ENCODE measurements around the gene RBFOX2. TPM values are rescaled to one million over a fixed set of nuclear protein-coding genes. Genes with fewer than 3 reads are reported as not detected.

Gene RBFOX2
- total and polyA plus RNA-seq, 2 of the 8 experiments (the other 6 are each of a cell fraction or from before 2014, with no cell fraction given), result 121 to 122 TPM

DNA sequence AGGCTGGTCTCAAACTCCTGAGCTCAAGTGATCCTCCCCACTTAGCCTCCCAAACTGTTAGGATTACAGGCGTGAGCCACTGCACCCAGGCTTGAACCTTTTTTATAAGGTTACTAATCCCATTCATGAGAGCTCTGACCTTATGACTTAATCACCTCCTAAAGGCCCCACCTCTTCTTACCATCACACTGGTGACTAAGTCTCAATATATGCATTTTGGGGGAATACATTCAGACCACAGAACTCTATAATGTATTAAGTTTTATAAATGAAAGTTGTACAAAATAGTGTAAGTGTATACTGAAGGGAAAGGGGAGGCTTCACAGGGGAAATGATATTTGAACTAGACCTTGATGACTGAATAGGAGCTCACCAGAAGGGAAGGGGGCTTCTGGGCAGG lies 28.4 kb upstream of the RBFOX2 start:
- Histone ChIP-seq H3K79me2 (ENCODE audit: control insufficient read depth in 1 of 2, insufficient read depth in 2 of 2, low read length in 2 of 2) (no peaks in the 10 kb centered on the region), H3K23me2 (ENCODE audit: low read depth, low read length) (no peaks in the 10 kb centered on the region; the same call in 1 of the 2 replicates), H2BK20ac (ENCODE audit: low read length) (no peak overlapping the region), H3K27ac (ENCODE audit: low read depth, low read length) (no peak overlapping the region), H2AFZ (ENCODE audit: low read length) (no peak overlapping the region), H2BK120ac (replicated peaks; ENCODE audit: low read depth, low read length) (no peak overlapping the region), H3K79me1 (ENCODE audit: low read depth, low read length) (no peaks in the 10 kb centered on the region), H3K14ac (ENCODE audit: insufficient read length) (no peak overlapping the region), H2BK5ac (ENCODE audit: low read depth, low read length) (no peak overlapping the region), H3K18ac (ENCODE audit: extremely low read depth, low read length) (no peak overlapping the region), H3K36me3 (ENCODE audit: control insufficient read depth in 2 of 4, insufficient read depth in 4 of 4, low read length in 3 of 4) (no peaks in the 10 kb centered on the region), H2BK15ac (ENCODE audit: low read length) (no peak overlapping the region), H3K4me3 (ENCODE audit: extremely low read depth in 1 of 4, insufficient read depth in 2 of 4, low read depth in 3 of 4, low read length in 4 of 4) (no peak overlapping the region), H4K20me1 (replicated peaks in 1 of 2; ENCODE audit: control insufficient read depth in 1 of 2, insufficient read depth in 2 of 2, low read length in 2 of 2) (no peaks in the 10 kb centered on the region), H3K9me3 (ENCODE audit: insufficient read depth in 2 of 2, low read depth in 1 of 2, low read length in 1 of 2) (no peaks in the 10 kb centered on the region), H4K8ac (ENCODE audit: extremely low read depth, insufficient read depth, low read length) (no peak overlapping the region), H3K27me3 (replicated peaks in 1 of 4; ENCODE audit: control insufficient read depth in 3 of 4, extremely low read depth in 1 of 4, insufficient read depth in 3 of 4, low read length in 3 of 4) (no peaks in the 10 kb centered on the region), H2BK12ac (ENCODE audit: low read depth, low read length) (no peak overlapping the region), H4K5ac (ENCODE audit: insufficient read length, low read depth, low read length) (no peak overlapping the region), H3K4ac (replicated peaks; ENCODE audit: insufficient read length, low read depth, low read length) (no peak overlapping the region), H3K9ac (replicated peaks in 1 of 4; ENCODE audit: extremely low read depth in 1 of 4, low read depth in 3 of 4, low read length in 3 of 4) (no peak overlapping the region), H3K23ac (ENCODE audit: insufficient read length) (no peak overlapping the region), H3K4me2 (ENCODE audit: insufficient read depth in 1 of 2, low read depth in 2 of 2, low read length in 2 of 2) (no peak overlapping the region), H3K4me1 (replicated peaks in 1 of 4; ENCODE audit: control insufficient read depth in 3 of 4, insufficient read depth in 4 of 4, low read length in 3 of 4) (no peaks in the 10 kb centered on the region), H4K91ac (replicated peaks; ENCODE audit: insufficient read length, low read length) (no peak overlapping the region), H3K56ac (replicated peaks; ENCODE audit: insufficient read length, low read depth, low read length) (no peak overlapping the region), H2AK5ac (ENCODE audit: low read depth, low read length) (no peak overlapping the region)
- DNase-seq (ENCODE audit: low read depth in 1 of 2, low spot score in 2 of 2) (no peak), FAIRE-seq (no peak)
- POLR2A ChIA-PET (ENCODE audit: partially characterized antibody), result interaction anchor here (0.6 to 1.3 kb wide), 4 partner anchors 8 to 706 kb away, joined by 3 read pairs; partner anchors contain the start of gene RBFOX2
- TF ChIP-seq TCF12 (IDR thresholded peaks at IDR 0.05; ENCODE audit: low read depth, low read length) (no peak), CBX8 (IDR thresholded peaks at IDR 0.05; ENCODE audit: borderline replicate concordance, low read depth, low read length) (no peak), POU5F1 (IDR thresholded peaks at IDR 0.05; ENCODE audit: low read depth, low read length) (no peak), MAX (IDR thresholded peaks at IDR 0.05) (no peak), BCL11A (IDR thresholded peaks at IDR 0.05; ENCODE audit: low read depth in 2 of 2, low read length in 2 of 2) (no peak), CREB1 (IDR thresholded peaks at IDR 0.05) (no peak), CBX5 (IDR thresholded peaks at IDR 0.05; ENCODE audit: low read depth, low read length) (no peak), CTBP2 (IDR thresholded peaks at IDR 0.05; ENCODE audit: borderline replicate concordance, insufficient read depth, insufficient read length, low read length) (no peak), RBBP5 (IDR thresholded peaks at IDR 0.05; ENCODE audit: borderline replicate concordance, low read depth, low read length) (no peak), EGR1 (IDR thresholded peaks at IDR 0.05; ENCODE audit: borderline replicate concordance, low read depth, low read length) (no peak), BRCA1 (IDR thresholded peaks at IDR 0.05; ENCODE audit: low read depth, low read length) (no peak), JUND (IDR thresholded peaks at IDR 0.05; ENCODE audit: low read length) (no peak), SUZ12 (IDR thresholded peaks at IDR 0.05; ENCODE audit: low read length) (no peak), CEBPB (IDR thresholded peaks at IDR 0.05; ENCODE audit: low read depth, low read length) (no peak)
- CTCF ChIA-PET (ENCODE audit: partially characterized antibody), result interaction anchor here (0.5 to 4.9 kb wide), 6 partner anchors 9 to 422 kb away, joined by 3 to 55 read pairs (median 4); no protein-coding TSS in a partner anchor
- WGBS, 2 experiments (ENCODE audit: extremely low coverage in 1 of 2, insufficient coverage in 1 of 2, insufficient read length in 1 of 2, insufficient replicate concordance in 2 of 2, low coverage in 1 of 2, low lambda C conversion rate in 2 of 2, missing lambda C conversion rate in 1 of 2), result 67% methylated on average over 1 of the region's 1 CpG; no CpG with 5 or more reads in 1 of the 2 experiments

All from H1 (cell line).